HUES48 (cell line): ENCODE data around the gene JOSD1.

Experiments used
- H3K27ac ChIP-seq: one replicate; pipeline ENCODE4 v1.7.0; 2013; ENCODE audit warnings: low read depth, low read length, inconsistent platforms
- H3K27me3 ChIP-seq: 2 replicates; pipeline ENCODE4 v1.6.1; 2013; ENCODE audit warnings: mild to moderate bottlenecking, low read length; ENCODE audit not compliant: control insufficient read depth, insufficient read depth
- H3K36me3 ChIP-seq: 2 replicates; pipeline ENCODE4 v1.6.1; 2013; ENCODE audit warnings: low read length; ENCODE audit not compliant: control insufficient read depth, insufficient read depth
- H3K4me1 ChIP-seq: 2 replicates; pipeline ENCODE4 v1.6.1; 2013; ENCODE audit warnings: mild to moderate bottlenecking, low read length; ENCODE audit not compliant: control insufficient read depth, insufficient read depth
- H3K4me3 ChIP-seq: 2 replicates; pipeline ENCODE4 v1.5.1; 2013; ENCODE audit warnings: mild to moderate bottlenecking, low read depth, low read length
- H3K9ac ChIP-seq: 2 replicates; pipeline ENCODE4 v1.6.1; 2013; ENCODE audit warnings: mild to moderate bottlenecking, low read depth, low read length, moderate library complexity
- H3K9me3 ChIP-seq: 2 replicates; pipeline ENCODE4 v1.6.1; 2013; ENCODE audit warnings: low read length; ENCODE audit not compliant: control insufficient read depth, insufficient read depth

The JOSD1 gene

DNA sequence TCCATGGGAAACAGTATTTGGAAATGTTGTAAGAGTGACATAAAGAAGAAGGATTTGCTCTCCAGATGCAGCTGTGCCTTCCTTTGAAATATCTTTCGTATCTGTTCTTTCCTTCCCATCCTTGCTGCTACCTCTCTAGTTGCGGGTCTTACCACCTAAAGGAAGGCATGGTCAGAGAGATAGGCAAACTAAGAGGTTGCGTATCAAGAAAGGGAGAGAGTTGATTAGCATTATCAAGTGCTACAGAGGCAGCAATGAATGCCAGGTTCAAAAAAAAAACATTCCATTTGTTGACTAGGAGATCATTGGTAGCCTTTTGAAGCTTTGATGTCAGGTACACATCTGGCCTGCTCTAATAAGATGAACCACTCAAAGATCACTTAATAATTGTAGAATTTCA is 9.6 kb upstream of the JOSD1 start:
- H3K27ac ChIP-seq: no peak overlapping the region
- peaks cover 23% of the 10 kb centered on the region for H3K36me3 ChIP-seq

DNA sequence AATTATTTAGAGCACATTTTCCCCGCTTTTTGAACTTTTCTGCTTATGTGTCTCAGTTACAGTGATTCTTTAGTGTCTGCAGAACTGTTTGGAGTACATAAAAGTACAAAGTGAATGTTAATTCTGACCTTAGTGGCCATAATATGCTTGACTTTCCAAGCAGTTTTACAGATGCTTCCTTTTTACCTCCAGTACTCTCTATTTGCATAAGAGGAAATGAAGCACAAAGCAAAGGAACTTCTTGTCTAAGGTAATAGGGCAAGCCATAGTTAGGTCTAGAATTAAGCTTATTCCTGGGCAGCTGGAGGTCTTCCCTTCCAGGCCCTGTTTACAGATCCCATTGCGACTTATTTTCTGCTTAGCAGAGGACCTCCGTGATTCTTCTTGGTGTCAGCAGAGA is 8.6 kb upstream of the JOSD1 start:
- peaks cover 18% of the 10 kb centered on the region for H3K36me3 ChIP-seq
- no peaks in the 10 kb centered on the region for H3K27me3 ChIP-seq
- H3K4me3 ChIP-seq: no peak overlapping the region

More for the DNA sequence above, 9.6 kb upstream of the JOSD1 start:
- peaks cover 34% of the 10 kb centered on the region for H3K4me1 ChIP-seq
- no peak overlapping the region for H3K4me3 ChIP-seq
- no peaks in the 10 kb centered on the region for H3K9me3 ChIP-seq
- H3K27me3 ChIP-seq: no peaks in the 10 kb centered on the region
- H3K9ac ChIP-seq: no peak overlapping the region

DNA sequence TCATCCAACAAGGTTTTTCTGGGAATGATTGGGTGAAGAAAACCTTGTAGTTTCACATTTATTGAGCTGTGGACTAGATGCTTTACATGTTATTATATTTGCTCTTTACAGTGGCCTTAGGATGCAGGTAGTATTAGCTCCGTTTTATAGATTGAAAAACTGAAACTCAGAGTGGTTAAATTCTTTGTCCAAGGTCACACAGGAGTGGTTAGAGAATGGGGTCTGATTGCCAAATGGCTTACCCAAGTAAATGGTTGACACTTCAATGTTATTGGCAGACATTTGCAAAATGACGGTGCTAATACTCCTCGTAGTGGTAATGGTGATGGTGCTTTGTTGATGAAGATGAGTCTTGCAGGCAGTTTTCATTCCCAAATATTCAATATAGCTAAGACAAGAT is 7.2 kb upstream of the JOSD1 start:
- no peak overlapping the region for H3K9ac ChIP-seq
- H3K36me3 ChIP-seq: peaks cover 18% of the 10 kb centered on the region
- H3K27ac ChIP-seq: no peak overlapping the region
- H3K27me3 ChIP-seq: no peaks in the 10 kb centered on the region
- H3K9me3 ChIP-seq: no peaks in the 10 kb centered on the region
- peaks cover 34% of the 10 kb centered on the region for H3K4me1 ChIP-seq
- H3K4me3 ChIP-seq: no peak overlapping the region

More for the DNA sequence above, 8.6 kb upstream of the JOSD1 start:
- Histone ChIP-seq H3K9ac (no peak overlapping the region), H3K9me3 (no peaks in the 10 kb centered on the region), H3K4me1 (peaks cover 40% of the 10 kb centered on the region), H3K27ac (no peak overlapping the region)

DNA sequence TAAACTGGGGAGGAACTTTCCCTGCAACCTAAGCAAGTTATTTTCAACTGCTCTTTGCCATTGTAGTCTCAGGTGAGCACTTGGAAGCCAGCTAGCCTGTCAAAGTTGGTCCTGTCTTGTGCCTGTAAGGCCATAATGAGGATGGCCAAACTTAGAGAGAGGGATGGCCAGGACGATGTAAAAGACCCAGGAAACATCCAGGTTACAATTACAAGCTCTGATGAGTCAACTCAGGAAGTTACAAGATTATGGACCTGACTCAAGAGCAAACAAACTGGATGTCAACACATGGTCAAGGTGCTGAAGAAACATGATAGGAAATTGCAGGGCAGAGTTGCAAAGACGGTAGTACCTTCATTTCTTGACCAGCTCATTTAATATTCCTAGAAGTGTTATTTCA is 6.6 kb upstream of the JOSD1 start:
- H3K9ac ChIP-seq: no peak overlapping the region
- H3K4me3 ChIP-seq: peak overlapping the region; percentile 80
- no peak overlapping the region for H3K27ac ChIP-seq
- peaks cover 18% of the 10 kb centered on the region for H3K36me3 ChIP-seq
- H3K9me3 ChIP-seq: no peaks in the 10 kb centered on the region
- no peaks in the 10 kb centered on the region for H3K27me3 ChIP-seq
- H3K4me1 ChIP-seq: peaks cover 30% of the 10 kb centered on the region

DNA sequence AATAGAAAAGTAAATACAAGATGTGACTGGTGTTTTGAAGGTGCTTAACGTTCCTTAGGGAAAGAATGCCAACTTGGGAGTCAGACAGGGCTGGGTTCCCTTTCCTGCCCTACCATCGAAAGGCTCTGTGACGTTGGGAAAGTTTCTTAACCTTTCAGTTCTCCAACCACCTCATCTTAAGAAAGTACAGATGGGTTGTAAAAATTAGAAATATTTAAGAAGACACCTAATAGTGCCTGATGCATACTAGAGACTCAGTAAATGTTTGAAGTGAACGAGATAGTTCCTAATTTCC is 6.1 kb upstream of the JOSD1 start:
- Histone ChIP-seq H3K27ac (no peak overlapping the region), H3K9ac (0 out of 2 replicates have a peak overlapping the region, but pooled peaks have one; percentile 84), H3K4me3 (peak overlapping the region; percentile 80)

DNA sequence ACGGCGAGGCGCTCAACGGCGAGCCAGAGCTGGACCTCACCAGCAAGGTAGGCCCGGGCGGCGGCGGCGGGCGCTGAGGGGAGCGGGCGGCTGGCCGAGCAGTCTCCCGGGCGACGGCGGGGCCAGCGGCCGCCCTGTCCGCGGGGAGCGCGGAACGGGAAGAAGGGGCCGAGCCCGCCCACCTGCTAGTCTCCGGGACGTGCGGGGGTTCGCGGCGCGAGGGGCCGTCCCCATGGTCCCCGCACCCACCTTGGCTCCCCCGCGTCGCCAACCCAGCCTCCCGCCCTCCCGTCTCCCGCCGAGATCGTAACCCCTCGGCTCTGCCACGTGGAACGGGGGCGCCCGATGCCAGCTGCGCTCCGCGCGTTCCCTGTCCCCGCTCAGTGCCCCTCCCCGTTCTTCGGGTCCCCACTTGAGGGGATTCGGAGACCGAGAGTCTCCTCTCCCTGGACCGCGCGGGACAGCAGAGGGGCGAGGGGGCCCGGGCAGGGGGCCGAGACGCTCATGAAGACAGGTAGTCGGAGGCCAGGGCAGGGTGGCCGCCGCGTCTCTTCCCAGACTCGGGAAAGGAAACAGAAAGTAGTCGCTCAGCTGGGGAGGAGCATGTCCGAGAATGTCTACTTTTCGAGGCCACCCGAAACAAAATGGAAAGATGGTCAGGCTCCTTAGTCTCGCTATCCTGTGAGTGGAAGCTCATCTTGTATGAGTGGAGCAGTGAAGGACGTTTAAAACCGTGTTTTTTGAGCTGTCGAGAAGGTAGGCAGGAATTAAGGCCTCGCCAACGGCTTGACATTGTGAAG is 5.6 kb upstream of the JOSD1 start:
- peak overlapping the region; percentile 80 for H3K4me3 ChIP-seq
- no peaks in the 10 kb centered on the region for H3K9me3 ChIP-seq
- H3K36me3 ChIP-seq: peaks cover 18% of the 10 kb centered on the region
- H3K4me1 ChIP-seq: peaks cover 30% of the 10 kb centered on the region
- H3K27me3 ChIP-seq: no peaks in the 10 kb centered on the region
- peak overlapping the region; percentile 84 for H3K9ac ChIP-seq
- peak overlapping the region; percentile 89 for H3K27ac ChIP-seq

More for the DNA sequence above, 6.1 kb upstream of the JOSD1 start:
- Histone ChIP-seq H3K27me3 (no peaks in the 10 kb centered on the region), H3K9me3 (no peaks in the 10 kb centered on the region), H3K36me3 (peaks cover 18% of the 10 kb centered on the region), H3K4me1 (peaks cover 27% of the 10 kb centered on the region)

DNA sequence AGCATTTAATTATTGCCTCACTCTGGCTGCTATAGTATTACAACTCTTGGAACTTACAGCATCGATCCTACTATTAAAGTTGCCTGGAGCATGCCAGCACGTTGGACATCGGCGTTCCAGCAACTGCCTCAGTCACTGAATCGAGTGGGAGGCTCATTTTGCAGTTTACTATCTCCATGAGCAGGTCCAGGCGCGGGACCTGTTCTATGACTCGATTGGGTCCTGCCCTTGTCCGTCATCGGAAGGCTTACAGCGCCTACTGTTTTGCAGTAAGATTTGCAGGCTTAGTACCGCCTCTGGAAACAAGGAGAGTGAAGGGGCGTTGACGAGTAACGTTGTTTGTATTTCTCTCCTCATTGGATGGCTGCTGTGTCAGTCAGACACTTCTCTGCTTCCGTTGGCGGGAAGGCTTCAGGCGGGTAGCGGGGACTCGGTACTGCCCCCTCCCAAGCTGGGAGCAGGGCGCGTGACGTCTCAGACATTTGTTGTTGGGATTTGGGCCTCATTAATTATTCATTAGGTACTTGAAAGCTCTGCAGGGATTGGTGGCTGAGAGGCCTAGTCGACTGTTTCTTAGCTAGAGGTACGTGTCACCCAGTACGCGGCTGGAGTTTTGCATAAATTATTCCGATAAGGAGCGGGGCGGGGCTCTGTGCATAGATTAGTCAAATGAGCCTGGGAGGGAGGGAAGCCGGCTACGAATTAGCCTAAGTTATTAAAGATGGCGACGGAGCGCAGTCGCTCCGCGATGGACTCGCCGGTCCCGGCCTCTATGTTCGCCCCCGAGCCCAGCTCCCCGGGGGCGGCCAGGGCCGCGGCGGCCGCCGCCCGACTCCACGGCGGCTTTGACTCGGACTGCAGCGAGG is 4.7 kb upstream of the JOSD1 start, which contains the start of gene GTPBP1:
TSS of gene GTPBP1 (plus strand) at position 710 of the 866 bp plus-strand sequence. CDS start at position 722, 12 bp downstream.
- peaks cover 30% of the 10 kb centered on the region for H3K4me1 ChIP-seq
- H3K36me3 ChIP-seq: peaks cover 12% of the 10 kb centered on the region
- peak within 1 kb of the TSS; percentile 84 for H3K9ac ChIP-seq
- no peaks in the 10 kb centered on the region for H3K9me3 ChIP-seq
- H3K27ac ChIP-seq: peak within 1 kb of the TSS; percentile 90
- no peaks in the 10 kb centered on the region for H3K27me3 ChIP-seq
- H3K4me3 ChIP-seq: peak within 1 kb of the TSS; percentile 80

DNA sequence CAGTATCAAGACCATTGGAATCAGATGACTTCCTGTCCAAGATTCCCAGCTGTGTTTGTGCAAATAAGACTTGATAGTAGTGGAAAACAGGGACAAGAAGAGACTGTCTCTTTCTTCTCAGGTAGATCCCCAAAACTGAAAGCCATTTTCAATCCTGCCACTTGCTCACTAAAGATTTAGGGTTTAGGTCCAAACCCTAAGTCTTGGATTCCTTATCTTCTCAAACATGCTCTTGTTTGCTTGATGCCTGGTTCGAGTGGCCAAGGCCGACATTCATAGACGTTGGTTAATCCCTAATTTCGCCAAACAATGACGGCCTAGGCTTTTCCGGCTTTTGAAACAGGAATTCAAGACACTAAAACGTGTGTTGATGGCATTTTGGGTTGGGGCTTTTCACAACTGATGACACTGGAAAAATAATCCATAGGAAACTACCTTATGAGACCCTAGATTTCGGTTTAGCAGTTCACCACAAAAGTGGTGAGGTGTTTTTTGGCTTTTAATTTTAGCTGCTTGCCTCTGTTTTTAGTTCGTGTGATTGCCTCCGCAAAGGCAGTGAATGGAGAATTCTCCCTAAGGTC is 4.0 kb upstream of the JOSD1 start:
- Histone ChIP-seq H3K27me3 (no peaks in the 10 kb centered on the region), H3K9ac (peak overlapping the region; percentile 30), H3K4me1 (peaks cover 32% of the 10 kb centered on the region), H3K36me3 (peaks cover 5% of the 10 kb centered on the region), H3K27ac (peak overlapping the region; percentile 90), H3K4me3 (peak overlapping the region; percentile 52), H3K9me3 (no peaks in the 10 kb centered on the region)

DNA sequence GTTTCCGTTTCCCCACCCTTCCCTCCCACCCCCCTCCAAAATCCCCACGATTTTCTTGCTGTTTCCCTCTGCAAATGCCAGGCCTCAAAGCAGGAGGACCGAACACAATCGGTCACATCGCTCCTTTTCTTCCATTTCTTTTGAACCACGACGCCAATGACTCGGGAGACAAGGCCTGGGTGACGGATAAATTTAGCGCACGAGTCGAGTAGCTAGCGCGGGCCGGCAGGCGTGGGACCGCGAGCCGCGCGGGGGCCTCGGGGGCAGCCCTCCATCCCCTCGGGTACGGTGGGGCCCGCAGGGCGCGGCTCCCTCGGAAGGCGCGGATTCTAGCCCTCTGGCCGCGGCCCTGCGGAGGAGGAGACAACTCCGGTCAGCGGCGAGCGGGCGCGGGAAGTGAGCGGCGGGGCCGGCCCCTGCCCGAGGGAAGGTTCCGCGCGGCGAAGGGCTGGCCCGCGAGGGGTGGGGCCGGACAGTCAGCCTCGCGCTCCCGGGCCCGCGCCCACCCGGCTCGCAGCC is 414 bp downstream of the JOSD1 start:
- H3K9me3 ChIP-seq: no peaks in the 10 kb centered on the region
- H3K27ac ChIP-seq: peak overlapping the region; percentile 92
- H3K4me1 ChIP-seq: peaks cover 21% of the 10 kb centered on the region
- H3K36me3 ChIP-seq: peaks cover 9% of the 10 kb centered on the region; the same call in 1 of the 2 replicates
- H3K4me3 ChIP-seq: peak overlapping the region; percentile 98
- peak overlapping the region; percentile 93 for H3K9ac ChIP-seq
- no peaks in the 10 kb centered on the region for H3K27me3 ChIP-seq

DNA sequence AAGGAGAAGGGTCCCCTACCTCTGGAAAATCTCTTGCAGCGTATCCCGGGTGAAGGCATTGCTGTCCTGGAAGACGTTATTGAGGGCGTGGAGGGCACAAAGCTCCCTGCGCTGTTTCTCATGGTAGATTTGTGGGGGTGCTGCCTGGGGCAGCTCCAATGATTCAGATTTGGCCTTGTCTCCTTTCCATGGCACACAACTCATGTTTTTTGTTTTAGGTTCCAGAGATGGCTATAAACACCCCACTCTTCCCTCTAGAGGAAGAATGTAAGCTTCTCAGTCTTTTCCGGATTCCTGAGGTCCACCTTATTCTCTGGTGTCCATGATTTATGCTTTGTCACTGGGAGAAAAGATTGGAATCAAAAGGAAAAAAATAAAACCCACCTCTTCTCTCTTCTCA is 959 bp downstream of the JOSD1 start:
- H3K36me3 ChIP-seq: peaks cover 9% of the 10 kb centered on the region; the same call in 1 of the 2 replicates
- no peaks in the 10 kb centered on the region for H3K9me3 ChIP-seq
- peak overlapping the region; percentile 98 for H3K4me3 ChIP-seq
- H3K4me1 ChIP-seq: peaks cover 19% of the 10 kb centered on the region
- peak overlapping the region; percentile 93; the same call in 1 of the 2 replicates for H3K9ac ChIP-seq
- peak overlapping the region; percentile 92 for H3K27ac ChIP-seq
- H3K27me3 ChIP-seq: no peaks in the 10 kb centered on the region
